Transverse colon (tissue), 4 donors: ENCODE data around the gene AACS. TPM values are rescaled to one million over a fixed set of nuclear protein-coding genes. Genes with fewer than 3 reads are reported as not detected.
A peak's percentile ranks its signal among the peaks of the same experiment; 100 is the strongest.
"Not testable (repeated sequence)": the region's sequence is repeated elsewhere in the genome, so short reads cannot be mapped to it uniquely, and the experiment has no call there.

ENCODE experiments used
- DNase-seq: peaks from one replicate; pipeline ENCODE4 v3.0.0-alpha.2; 2019
- H3K27ac ChIP-seq, 4 donors: fragments of 200-600 bp; sonication (generic); 2 replicates each; pipeline ENCODE4 v1.5.1; 2016 to 2018; ENCODE audit warnings: inconsistent platforms in 4 of 4
- H3K27me3 ChIP-seq: fragments of 200-600 bp; sonication (generic); 2 replicates; pipeline ENCODE4 v1.5.1; 2017; ENCODE audit warnings: inconsistent platforms
- H3K36me3 ChIP-seq, 4 donors: fragments of 200-600 bp; sonication (generic); 2 replicates each; pipeline ENCODE4 v1.5.1; 2017 to 2019; ENCODE audit warnings: inconsistent platforms in 4 of 4
- H3K4me1 ChIP-seq, 4 donors: fragments of 200-600 bp; sonication (generic); 2 replicates each; pipeline ENCODE4 v1.5.1; 2017 to 2020; ENCODE audit warnings: inconsistent platforms in 4 of 4
- H3K4me3 ChIP-seq, 4 donors: fragments of 200-600 bp; sonication (generic); 1 replicate in 1 of 4; 2 replicates in 3 of 4; pipeline versions ENCODE4 v1.5.1 to v1.6.1; 2017 to 2019; ENCODE audit warnings: inconsistent platforms in 4 of 4
- H3K9me3 ChIP-seq, 2 donors: fragments of 200-600 bp; sonication (generic); 2 replicates each; pipeline ENCODE4 v1.5.1; 2017 to 2019; ENCODE audit warnings: inconsistent platforms in 2 of 2
- EP300 ChIP-seq: sonication (generic); formaldehyde crosslinking; IDR thresholded peaks from one replicate; pipeline ENCODE4 v1.6.1; 2017; ENCODE audit warnings: antibody characterized with exemption, low read depth
- POLR2A ChIP-seq: fragments of 450-650 bp; IDR thresholded peaks from one replicate; pipeline ENCODE4 v1.6.1; 2016; ENCODE audit warnings: antibody characterized with exemption, mild to moderate bottlenecking, moderate library complexity
- POLR2AphosphoS5 ChIP-seq, 3 donors: sonication (generic); formaldehyde crosslinking; IDR thresholded peaks; one replicate each; pipeline ENCODE4 v1.6.1; 2016; ENCODE audit warnings: antibody characterized with exemption in 3 of 3
- WGBS, 2 donors: methylation state at CpG; one replicate each; pipeline ENCODE4 v1.1.5; 2018; ENCODE audit warnings: low coverage in 1 of 2; 5-methylcytosine and 5-hydroxymethylcytosine counted together
- in situ Hi-C, 4 donors: fragments of 200-750 bp; cut with MboI; loops; one replicate each; pipeline versions ENCODE4 v1.15.0 to v1.15.1; 2017; ENCODE audit warnings: low sequenced_read_pairs in 3 of 4, low pct_ligation_motif_present in 1 of 4, low pct_unique_long_range_greater_than_20kb in 1 of 4
- intact Hi-C: fragments of 100-400 bp; cut with DNase I; formaldehyde crosslinking; loops from one replicate; pipeline ENCODE4 v1.15.1; 2023; ENCODE audit warnings: low total_unique reads
- total RNA-seq, 4 donors: library from RNA; depleted of rRNA; stranded (reverse); fragments of >200 nt; gene quantifications; one replicate each; pipeline ENCODE4 v1.1.0, GENCODE V29; 2016
- TF ChIP-seq, protein P1 (sequence below), 5 experiments: fragments of 200-600 bp in 3 of 5; fragments of 450-650 bp in 2 of 5; sonication (generic) in 3 of 5; IDR thresholded peaks; 1 replicate in 2 of 5; 2 replicates in 3 of 5; pipeline ENCODE4 v1.5.1; 2016 to 2017; ENCODE audit warnings: antibody characterized with exemption in 5 of 5, inconsistent platforms in 3 of 5, mild to moderate bottlenecking in 2 of 5, moderate library complexity in 1 of 5

Gene AACS
- total RNA-seq, 4 donors from 2014 or later: 18.5 to 33.7 (median 27.1) TPM

- no peaks in the 10 kb centered on the region for H3K9me3 ChIP-seq
Observed at GRCh38 chr12:125104982-125105381, 39.7 kb downstream of the AACS start.

GRCh38 chr12:125105600-125105999 lies 40.4 kb downstream of the AACS start:
- Histone ChIP-seq H3K27ac (no peak overlapping the region), H3K4me3 (no peak overlapping the region), H3K9me3 (no peaks in the 10 kb centered on the region), H3K4me1 (peaks cover 0 to 8% (median 4%) of the 10 kb centered on the region in 4 donors), H3K27me3 (no peaks in the 10 kb centered on the region), H3K36me3 (peaks cover 0 to 12% (median 4%) of the 10 kb centered on the region in 4 donors)
- DNase-seq: no peak
- in situ Hi-C loops (no loop called here), intact Hi-C loops (no loop called here)
- TF ChIP-seq EP300: no peak
- no peak for TF ChIP-seq POLR2A
- TF ChIP-seq POLR2AphosphoS5 (IDR thresholded peaks at IDR 0.05): no peak
- TF ChIP-seq, protein P1, sequence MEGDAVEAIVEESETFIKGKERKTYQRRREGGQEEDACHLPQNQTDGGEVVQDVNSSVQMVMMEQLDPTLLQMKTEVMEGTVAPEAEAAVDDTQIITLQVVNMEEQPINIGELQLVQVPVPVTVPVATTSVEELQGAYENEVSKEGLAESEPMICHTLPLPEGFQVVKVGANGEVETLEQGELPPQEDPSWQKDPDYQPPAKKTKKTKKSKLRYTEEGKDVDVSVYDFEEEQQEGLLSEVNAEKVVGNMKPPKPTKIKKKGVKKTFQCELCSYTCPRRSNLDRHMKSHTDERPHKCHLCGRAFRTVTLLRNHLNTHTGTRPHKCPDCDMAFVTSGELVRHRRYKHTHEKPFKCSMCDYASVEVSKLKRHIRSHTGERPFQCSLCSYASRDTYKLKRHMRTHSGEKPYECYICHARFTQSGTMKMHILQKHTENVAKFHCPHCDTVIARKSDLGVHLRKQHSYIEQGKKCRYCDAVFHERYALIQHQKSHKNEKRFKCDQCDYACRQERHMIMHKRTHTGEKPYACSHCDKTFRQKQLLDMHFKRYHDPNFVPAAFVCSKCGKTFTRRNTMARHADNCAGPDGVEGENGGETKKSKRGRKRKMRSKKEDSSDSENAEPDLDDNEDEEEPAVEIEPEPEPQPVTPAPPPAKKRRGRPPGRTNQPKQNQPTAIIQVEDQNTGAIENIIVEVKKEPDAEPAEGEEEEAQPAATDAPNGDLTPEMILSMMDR (IDR thresholded peaks at IDR 0.05): no peak
- WGBS, 2 donors: 79 to 82% methylated on average over 4 to 6 of the region's 6 CpGs

More at GRCh38 chr12:125104982-125105381, 39.7 kb downstream of the AACS start:
- in situ Hi-C loops: no loop called here
- TF ChIP-seq POLR2A: no peak
- TF ChIP-seq, protein P1 (IDR thresholded peaks at IDR 0.05): no peak
- TF ChIP-seq POLR2AphosphoS5 (IDR thresholded peaks at IDR 0.05): no peak
- TF ChIP-seq EP300: no peak
- Histone ChIP-seq H3K4me3 (no peak overlapping the region), H3K27ac (no peak overlapping the region), H3K4me1 (peaks cover 0 to 4% (median 0%) of the 10 kb centered on the region in 4 donors), H3K27me3 (no peaks in the 10 kb centered on the region), H3K36me3 (peaks cover 0 to 12% (median 4%) of the 10 kb centered on the region in 4 donors)
- intact Hi-C loops: no loop called here
- WGBS, 2 donors: 76% methylated on average over 10 of the region's 10 CpGs; no CpG with 5 or more reads in 1 of the 2 donors
- DNase-seq: no peak

- Histone ChIP-seq H3K9me3 (no peaks in the 10 kb centered on the region), H3K4me1 (peaks cover 0 to 21% (median 10%) of the 10 kb centered on the region in 4 donors), H3K4me3 (no peak overlapping the region), H3K27me3 (no peaks in the 10 kb centered on the region), H3K36me3 (peaks cover 0 to 15% (median 5%) of the 10 kb centered on the region in 4 donors), H3K27ac (peak overlapping the region in 3 of 4 donors; percentile 43 to 55 (median 49))
- intact Hi-C loops (no loop called here), in situ Hi-C loops (no loop called here)
- WGBS, 2 donors: 50 to 62% methylated on average over 2 to 14 of the region's 14 CpGs
- no peak for DNase-seq
- TF ChIP-seq, protein P1 (IDR thresholded peaks at IDR 0.05): no peak
- no peak for TF ChIP-seq EP300
- TF ChIP-seq POLR2A: no peak
- no peak for TF ChIP-seq POLR2AphosphoS5 (IDR thresholded peaks at IDR 0.05)
Observed at GRCh38 chr12:125110641-125111360, 45.6 kb downstream of the AACS start.

DNA sequence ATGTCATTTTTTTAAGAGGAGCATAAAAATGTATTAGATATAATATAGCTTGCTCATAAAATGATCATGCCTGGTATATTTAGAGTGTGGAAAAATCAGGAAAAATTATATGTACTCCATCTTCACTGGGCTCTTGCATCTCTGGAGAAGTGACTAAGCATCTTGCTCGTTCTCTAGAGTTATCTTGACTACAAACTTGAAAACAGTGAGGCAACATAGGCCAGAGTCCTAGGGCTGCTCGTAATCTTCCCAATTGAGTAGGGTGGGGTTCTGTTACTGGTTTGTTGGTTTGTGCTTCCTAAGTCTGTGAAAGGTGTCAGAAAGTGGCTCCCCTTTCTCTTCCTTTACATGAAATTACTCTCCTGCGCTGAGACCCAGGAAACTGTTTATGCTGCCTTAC lies 46.2 kb downstream of the AACS start:
- no peak for DNase-seq
- intact Hi-C loops: no loop called here
- H3K36me3 ChIP-seq: peaks cover 0 to 15% (median 5%) of the 10 kb centered on the region in 4 donors
- peak overlapping the region in 2 of 4 donors; percentile 43 to 55 for H3K27ac ChIP-seq
- in situ Hi-C loops: no loop called here
- TF ChIP-seq POLR2A: no peak
- TF ChIP-seq, protein P1 (IDR thresholded peaks at IDR 0.05): no peak
- no peaks in the 10 kb centered on the region for H3K27me3 ChIP-seq
- WGBS, 2 donors: 60 to 64% methylated on average over 3 of the region's 3 CpGs
- no peak overlapping the region for H3K4me3 ChIP-seq
- H3K4me1 ChIP-seq: peaks cover 0 to 21% (median 10%) of the 10 kb centered on the region in 4 donors
- H3K9me3 ChIP-seq: no peaks in the 10 kb centered on the region

- H3K27ac ChIP-seq, H3K36me3 ChIP-seq, H3K9me3 ChIP-seq, H3K4me3 ChIP-seq, in situ Hi-C loops, DNase-seq, H3K27me3 ChIP-seq: not testable (repeated sequence)
- peaks cover 0 to 21% (median 10%) of the 10 kb centered on the region in 4 donors for H3K4me1 ChIP-seq
- 95% methylated on average over 6 of the region's 6 CpGs; no CpG with 5 or more reads in 1 of the 2 donors for WGBS, 2 donors
- intact Hi-C loops: loop anchor here (1.0 kb wide), 1 partner anchor 24 kb away; no protein-coding TSS in a partner anchor
Observed at GRCh38 chr12:125112614-125113013, 47.4 kb downstream of the AACS start.
